GM23248 (cell line): ENCODE results near the gene NUBP1. TPM values are rescaled to one million over a fixed set of nuclear protein-coding genes. Genes with fewer than 3 reads are reported as not detected.
"Not testable (repeated sequence)": the region's sequence is repeated elsewhere in the genome, so short reads cannot be mapped to it uniquely, and the experiment has no call there.

Source experiments
- DNase-seq: peaks from one replicate; pipeline ENCODE4 v3.0.0-alpha.2; 2015
- H2AFZ ChIP-seq: fragments of 200-600 bp; sonication (generic); 2 replicates; pipeline ENCODE4 v1.6.1; 2016; ENCODE audit warnings: antibody characterized with exemption
- H3F3A ChIP-seq: fragments of 200-600 bp; sonication (generic); 2 replicates; pipeline ENCODE4 v1.6.1; 2016; ENCODE audit warnings: mild to moderate bottlenecking, antibody characterized with exemption, mixed run types; ENCODE audit not compliant: insufficient read depth
- H3K27ac ChIP-seq: fragments of 200-600 bp; sonication (generic); 2 replicates; pipeline ENCODE4 v1.5.1; 2016; ENCODE audit warnings: mild to moderate bottlenecking
- H3K27me3 ChIP-seq: fragments of 200-600 bp; sonication (generic); replicated peaks from 2 replicates; pipeline ENCODE4 v1.6.1; 2016; ENCODE audit warnings: mild to moderate bottlenecking; ENCODE audit not compliant: insufficient read depth
- H3K36me3 ChIP-seq: fragments of 200-600 bp; sonication (generic); 2 replicates; pipeline ENCODE4 v1.6.1; 2016; ENCODE audit warnings: low read depth, mild to moderate bottlenecking
- H3K4me1 ChIP-seq: fragments of 200-600 bp; sonication (generic); 2 replicates; pipeline ENCODE4 v1.6.1; 2016; ENCODE audit warnings: mild to moderate bottlenecking; ENCODE audit not compliant: insufficient read depth
- H3K4me2 ChIP-seq: fragments of 200-600 bp; sonication (generic); one replicate; pipeline ENCODE4 v1.6.1; 2016; ENCODE audit warnings: mild to moderate bottlenecking; ENCODE audit not compliant: unreplicated experiment
- H3K4me3 ChIP-seq: fragments of 200-600 bp; sonication (generic); 2 replicates; pipeline ENCODE4 v1.5.1; 2016; ENCODE audit warnings: mild to moderate bottlenecking
- H3K79me2 ChIP-seq: fragments of 200-600 bp; sonication (generic); 2 replicates; pipeline ENCODE4 v1.6.1; 2016; ENCODE audit warnings: mild to moderate bottlenecking; ENCODE audit not compliant: insufficient read depth
- H3K9ac ChIP-seq: fragments of 200-600 bp; sonication (generic); 2 replicates; pipeline ENCODE4 v1.6.1; 2016; ENCODE audit warnings: mild to moderate bottlenecking
- H3K9me2 ChIP-seq: fragments of 200-600 bp; sonication (generic); 2 replicates; pipeline ENCODE4 v1.6.1; 2016; ENCODE audit warnings: mixed run types, mild to moderate bottlenecking, moderate library complexity; ENCODE audit not compliant: insufficient read depth
- H3K9me3 ChIP-seq: fragments of 200-600 bp; sonication (generic); one replicate; pipeline ENCODE4 v1.6.1; 2017; ENCODE audit warnings: low read depth
- H4K20me1 ChIP-seq: fragments of 200-600 bp; sonication (generic); 2 replicates; pipeline ENCODE4 v1.6.0; 2016; ENCODE audit not compliant: insufficient read depth
- EZH2 ChIP-seq: fragments of 200-600 bp; sonication (generic); IDR thresholded peaks from 2 replicates; pipeline ENCODE4 v1.6.1; 2018; ENCODE audit warnings: antibody characterized with exemption, mild to moderate bottlenecking; ENCODE audit not compliant: insufficient read depth, poor library complexity, severe bottlenecking
- EZH2phosphoT487 ChIP-seq: fragments of 200-600 bp; sonication (generic); IDR thresholded peaks from 2 replicates; pipeline ENCODE4 v1.6.1; 2018; ENCODE audit warnings: antibody characterized with exemption, moderate library complexity, mild to moderate bottlenecking, low read depth; ENCODE audit not compliant: insufficient read depth
- WGBS, 2 experiments: methylation state at CpG; one replicate each; pipeline ENCODE4 v1.1.6; 2015 to 2017; ENCODE audit warnings: low lambda C conversion rate in 2 of 2, low coverage in 1 of 2; ENCODE audit errors: missing lambda C conversion rate in 2 of 2; 5-methylcytosine and 5-hydroxymethylcytosine counted together
- in situ Hi-C: fragments of 300-500 bp; cut with MboI; formaldehyde crosslinking; loops from 2 replicates; pipeline ENCODE4 v1.15.0; 2020
- polyA plus RNA-seq: library from polyadenylated mRNA; unstranded; fragments of >200 nt; fragmentation: Nextera tagmentation; extraction: Ambion mirVana; gene quantifications from 2 replicates; pipeline ENCODE4 v1.2.1, GENCODE V29; 2016
- total RNA-seq: library from RNA; depleted of rRNA; stranded (reverse); fragments of >200 nt; shearing (Covaris generic); gene quantifications from 2 replicates; pipeline ENCODE4 v1.2.3, GENCODE V29; 2014

Gene NUBP1
- total and polyA plus RNA-seq, 2 experiments from 2014 or later: 19.1 to 22.3 TPM

DNA sequence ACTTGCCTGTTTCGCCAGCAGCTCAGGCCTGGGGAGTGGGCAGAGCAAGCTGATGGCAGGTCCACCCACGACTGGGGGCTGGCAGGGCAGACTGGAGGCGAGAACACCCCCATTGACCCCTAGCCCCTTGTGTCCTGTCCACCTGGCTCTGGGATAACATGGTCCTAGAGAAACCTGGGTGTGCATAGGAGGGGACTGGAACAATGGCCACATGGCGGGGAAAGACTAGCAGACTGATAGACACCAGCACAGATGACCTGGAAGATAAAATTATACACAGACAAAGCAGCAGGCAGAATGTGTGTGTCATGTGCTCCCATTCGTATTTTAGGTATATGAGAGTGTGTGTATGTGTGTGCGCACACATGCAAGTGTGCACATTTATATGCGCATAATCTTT lies 23.5 kb downstream of the NUBP1 start:
- H3K9me2 ChIP-seq: no peaks in the 10 kb centered on the region
- no peaks in the 10 kb centered on the region for H3K79me2 ChIP-seq
- TF ChIP-seq EZH2phosphoT487: no peak
- TF ChIP-seq EZH2: no peak
- no peak overlapping the region for H3K9ac ChIP-seq
- no peak overlapping the region for H3K4me3 ChIP-seq
- no peaks in the 10 kb centered on the region for H3K27me3 ChIP-seq
- in situ Hi-C loops: loop anchor here (10.0 kb wide), 1 partner anchor 148 kb away; no protein-coding TSS in a partner anchor
- H3K9me3 ChIP-seq: no peaks in the 10 kb centered on the region
- WGBS, 2 experiments: 87 to 91% methylated on average over 7 of the region's 7 CpGs
- H3K27ac ChIP-seq: no peak overlapping the region
- H3K36me3 ChIP-seq: no peaks in the 10 kb centered on the region
- no peaks in the 10 kb centered on the region for H3K4me1 ChIP-seq
- H4K20me1 ChIP-seq: no peaks in the 10 kb centered on the region
- no peaks in the 10 kb centered on the region for H3F3A ChIP-seq
- no peak overlapping the region for H3K4me2 ChIP-seq
- no peak overlapping the region for H2AFZ ChIP-seq
- no peak for DNase-seq

GRCh38 chr16:10769381-10769780 lies 25.7 kb downstream of the NUBP1 start:
- H3K36me3 ChIP-seq: no peaks in the 10 kb centered on the region
- no peak overlapping the region for H3K4me2 ChIP-seq
- H3K4me1 ChIP-seq: no peaks in the 10 kb centered on the region
- no peaks in the 10 kb centered on the region for H3K27me3 ChIP-seq
- no peak for DNase-seq
- no peak overlapping the region for H2AFZ ChIP-seq
- no peaks in the 10 kb centered on the region for H3F3A ChIP-seq
- no peak overlapping the region for H3K9ac ChIP-seq
- H3K9me2 ChIP-seq: no peaks in the 10 kb centered on the region
- no peaks in the 10 kb centered on the region for H3K9me3 ChIP-seq
- WGBS, 2 experiments: 79% methylated on average over 7 of the region's 7 CpGs
- in situ Hi-C loops: loop anchor here (10.0 kb wide), 1 partner anchor 145 kb away; no protein-coding TSS in a partner anchor
- H3K79me2 ChIP-seq: no peaks in the 10 kb centered on the region
- H3K27ac ChIP-seq: no peak overlapping the region
- H4K20me1 ChIP-seq: no peaks in the 10 kb centered on the region
- no peak overlapping the region for H3K4me3 ChIP-seq
- TF ChIP-seq EZH2: no peak
- TF ChIP-seq EZH2phosphoT487: no peak

- H3K4me1 ChIP-seq: no peaks in the 10 kb centered on the region
- no peaks in the 10 kb centered on the region for H3F3A ChIP-seq
- TF ChIP-seq EZH2: no peak
- TF ChIP-seq EZH2phosphoT487: no peak
- H3K27ac ChIP-seq: no peak overlapping the region
- H3K36me3 ChIP-seq: no peaks in the 10 kb centered on the region
- no peak overlapping the region for H3K9ac ChIP-seq
- in situ Hi-C loops: no loop called here
- H3K9me3 ChIP-seq: no peaks in the 10 kb centered on the region
- no peak overlapping the region for H3K4me2 ChIP-seq
- no peaks in the 10 kb centered on the region for H4K20me1 ChIP-seq
- H3K4me3 ChIP-seq: no peak overlapping the region
- H2AFZ ChIP-seq: no peak overlapping the region
- DNase-seq: no peak
- 89 to 100% methylated on average over 1 of the region's 1 CpG for WGBS, 2 experiments
- no peaks in the 10 kb centered on the region for H3K79me2 ChIP-seq
- H3K9me2 ChIP-seq: no peaks in the 10 kb centered on the region
- H3K27me3 ChIP-seq: no peaks in the 10 kb centered on the region
Observed at GRCh38 chr16:10770907-10771306, 27.3 kb downstream of the NUBP1 start.

DNA sequence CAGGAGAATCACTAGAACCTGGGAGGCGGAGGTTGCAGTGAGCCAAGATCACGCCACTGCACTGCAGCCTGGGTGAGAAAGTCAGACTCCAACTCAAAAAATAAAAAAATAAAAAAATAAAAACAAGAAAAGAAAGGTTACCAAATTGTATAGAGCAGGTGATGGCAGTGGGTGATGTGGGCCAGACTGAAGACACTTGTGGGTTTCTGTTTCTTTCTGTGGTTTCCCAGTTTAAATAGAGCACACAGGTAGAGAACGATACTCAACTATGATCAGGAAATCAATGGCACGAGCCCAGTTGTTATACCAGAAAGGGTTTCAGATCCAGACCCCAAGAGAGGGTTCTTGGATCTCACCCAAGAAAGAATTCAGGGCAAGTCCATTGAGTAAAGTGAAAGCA lies 32.6 kb downstream of the NUBP1 start:
- Histone ChIP-seq H3K4me1 (no peaks in the 10 kb centered on the region), H3F3A (no peaks in the 10 kb centered on the region), H2AFZ (no peak overlapping the region), H3K9me2 (no peaks in the 10 kb centered on the region), H3K79me2 (no peaks in the 10 kb centered on the region), H4K20me1 (no peaks in the 10 kb centered on the region), H3K9me3 (no peaks in the 10 kb centered on the region), H3K27ac (no peak overlapping the region), H3K36me3 (no peaks in the 10 kb centered on the region), H3K4me3 (no peak overlapping the region), H3K9ac (no peak overlapping the region), H3K27me3 (0 out of 2 replicates have a peak, but pooled peaks cover 4% of the 10 kb centered on the region), H3K4me2 (no peak overlapping the region)
- no peak for TF ChIP-seq EZH2phosphoT487
- no peak for TF ChIP-seq EZH2
- in situ Hi-C loops: no loop called here
- WGBS, 2 experiments: 82 to 89% methylated on average over 4 of the region's 4 CpGs
- DNase-seq: no peak

GRCh38 chr16:10776923-10777322 lies 33.3 kb downstream of the NUBP1 start:
- H3K79me2 ChIP-seq, H3F3A ChIP-seq, H3K27me3 ChIP-seq, H3K4me3 ChIP-seq, H3K36me3 ChIP-seq, DNase-seq, H3K4me1 ChIP-seq, H2AFZ ChIP-seq, H3K9ac ChIP-seq, H4K20me1 ChIP-seq, in situ Hi-C loops, H3K9me3 ChIP-seq, H3K27ac ChIP-seq, H3K9me2 ChIP-seq, H3K4me2 ChIP-seq: not testable (repeated sequence)
- 41 to 51% methylated on average over 6 of the region's 6 CpGs for WGBS, 2 experiments
